Panc1 (cell line): ENCODE measurements around the gene HGD. TPM values are rescaled to one million over a fixed set of nuclear protein-coding genes. Genes with fewer than 3 reads are reported as not detected.

Experiments
- ATAC-seq: fragments of 200-7000 bp; cut with Tn5 transposase; 2 replicates; pipeline ENCODE4 v1.9.1; 2020; ENCODE audit warnings: mild to moderate bottlenecking, moderate library complexity
- Bru-seq: library from RNA; stranded (reverse); fragments of 400-500 nt; gene quantifications from one replicate; lab custom pipeline; 2021; lab: Mats Ljungman, UMichigan
- BruChase-seq, 2 experiments: library from RNA; stranded (reverse); fragments of 400-500 nt; gene quantifications; one replicate each; lab custom pipeline; 2021; lab: Mats Ljungman, UMichigan
- BruUV-seq: library from RNA; stranded (reverse); fragments of 400-500 nt; replicated peaks from 2 replicates; lab custom pipeline; 2021; lab: Mats Ljungman, UMichigan
- CTCF ChIA-PET: fragments of 300-600 bp; sonication (Branson Sonifier 250); formaldehyde crosslinking; loops from one replicate; lab custom pipeline; 2022; ENCODE audit warnings: antibody characterized with exemption; lab: Charles Lee
- POLR2A ChIA-PET: fragments of 300-600 bp; sonication (Branson Sonifier 250); formaldehyde crosslinking; loops from one replicate; lab custom pipeline; 2022; ENCODE audit warnings: antibody characterized with exemption; lab: Charles Lee
- DNase-seq: peaks from one replicate; pipeline ENCODE4 v3.0.0-alpha.2; 2010; ENCODE audit warnings: low read depth, low spot score
- H3K27ac ChIP-seq: 2 replicates; pipeline ENCODE4 v1.5.1; 2011; ENCODE audit warnings: mild to moderate bottlenecking, low read length, inconsistent platforms
- H3K27me3 ChIP-seq: fragments of 200-500 bp; sonication (Bioruptor generic); 2 replicates; pipeline ENCODE4 v1.6.0; 2014; ENCODE audit warnings: low read length, inconsistent platforms; ENCODE audit not compliant: control insufficient read depth, insufficient read depth
- H3K36me3 ChIP-seq: fragments of 200-500 bp; sonication (Bioruptor generic); 2 replicates; pipeline ENCODE4 v1.5.1; 2014; ENCODE audit warnings: inconsistent platforms, mild to moderate bottlenecking, low read length, moderate library complexity; ENCODE audit not compliant: control insufficient read depth, insufficient read depth
- H3K4me1 ChIP-seq: 2 replicates; pipeline ENCODE4 v1.5.1; 2011; ENCODE audit warnings: inconsistent platforms, mild to moderate bottlenecking, low read length, moderate library complexity; ENCODE audit not compliant: control insufficient read depth, insufficient read depth
- H3K4me3 ChIP-seq, 2 experiments: 2 replicates each; pipeline ENCODE4 v1.5.1; 2011 to 2012; ENCODE audit warnings: low read depth in 2 of 2, low read length in 2 of 2, mild to moderate bottlenecking in 2 of 2, inconsistent platforms in 1 of 2, moderate library complexity in 1 of 2
- H3K9me3 ChIP-seq: fragments of 200-500 bp; sonication (Bioruptor generic); 2 replicates; pipeline ENCODE4 v1.5.1; 2014; ENCODE audit warnings: low read depth, mild to moderate bottlenecking, inconsistent platforms, low read length, moderate library complexity; ENCODE audit not compliant: control insufficient read depth, insufficient read depth
- CTCF ChIP-seq: fragments of 450-650 bp; IDR thresholded peaks from 2 replicates; pipeline ENCODE4 v1.5.1; 2017; ENCODE audit warnings: mild to moderate bottlenecking
- POLR2AphosphoS5 ChIP-seq: IDR thresholded peaks from 2 replicates; pipeline ENCODE4 v1.6.1; 2012; ENCODE audit warnings: mild to moderate bottlenecking, low read depth, low read length, moderate library complexity
- REST ChIP-seq, 2 experiments: IDR thresholded peaks; 2 replicates each; pipeline ENCODE4 v1.6.1; 2011 to 2012; ENCODE audit warnings: low read depth in 2 of 2, control low read depth in 1 of 2, low read length in 1 of 2, mild to moderate bottlenecking in 1 of 2, moderate library complexity in 1 of 2; ENCODE audit not compliant: insufficient read depth in 1 of 2
- SIN3A ChIP-seq: IDR thresholded peaks from 2 replicates; pipeline ENCODE4 v1.6.1; 2012; ENCODE audit warnings: low read depth, mild to moderate bottlenecking, low read length, moderate library complexity, borderline replicate concordance; ENCODE audit not compliant: insufficient read depth
- TCF7L2 ChIP-seq: IDR thresholded peaks from 2 replicates; pipeline ENCODE4 v1.6.1; 2011; ENCODE audit warnings: mild to moderate bottlenecking, low read depth, low read length, inconsistent platforms
- in situ Hi-C: cut with HindIII; loops from 2 replicates; pipeline ENCODE4 v1.10.0; 2016; ENCODE audit warnings: low sequenced_read_pairs, low pct_unique_long_range_greater_than_20kb
- intact Hi-C: fragments of 100-400 bp; cut with micrococcal nuclease; formaldehyde crosslinking; loops from one replicate; pipeline ENCODE4 v1.10.0; 2022; ENCODE audit not compliant: unreplicated experiment
- long read RNA-seq: library from polyadenylated mRNA; unstranded; transcript quantifications from one replicate; pipeline ENCODE4 v2.0.0, GENCODE V29; 2021; ENCODE audit not compliant: unreplicated experiment
- polyA plus RNA-seq: library from polyadenylated mRNA; unstranded; fragments of >200 nt; gene quantifications from one replicate; pipeline ENCODE4 v1.2.1, GENCODE V29; 2012; ENCODE audit warnings: missing spikeins; ENCODE audit not compliant: insufficient read length
- total RNA-seq: library from RNA; stranded (reverse); gene quantifications from one replicate; pipeline ENCODE4 v1.2.1, GENCODE V29; 2021; ENCODE audit not compliant: unreplicated experiment

The HGD gene
- total RNA-seq (0.59 TPM), Bru-seq, nascent RNA (percentile 23 among the genes with signal in this experiment), BruChase-seq, experiment 1, labeled RNA remaining after a 2-hour chase (percentile 26 among the genes with signal in this experiment), BruChase-seq, experiment 2, labeled RNA remaining after a 6-hour chase (percentile 23 among the genes with signal in this experiment)
- polyA plus RNA-seq, result not detected
- long read RNA-seq, result 0 reads

GRCh38 chr3:120682095-120682681, at the start of gene HGD:
Gene HGD, minus strand, starts transcription at chr3:120682239. Its CDS starts 128 bp downstream, at chr3:120682111.
- TF ChIP-seq CTCF, result no peak
- no peak for TF ChIP-seq POLR2AphosphoS5
- no peak for TF ChIP-seq REST (IDR thresholded peaks at IDR 0.05; ENCODE audit: insufficient read depth in 1 of 2, low read depth in 2 of 2, low read length in 1 of 2)
- TF ChIP-seq SIN3A, result no peak
- TF ChIP-seq TCF7L2, result no peak
- Histone ChIP-seq H3K4me1 (no peaks in the 10 kb centered on the region), H3K27me3 (no peaks in the 10 kb centered on the region), H3K9me3 (peaks cover 7% of the 10 kb centered on the region; the same call in 1 of the 2 replicates), H3K27ac (no peak within 1 kb of the TSS), H3K4me3 (no peak within 1 kb of the TSS), H3K36me3 (no peaks in the 10 kb centered on the region)
- ChIA-PET CTCF (no interaction called here), POLR2A (no interaction called here)
- BruUV-seq, result no TSS peak
- DNase-seq, result no peak
- in situ Hi-C loops, result no loop called here
- no peak for ATAC-seq
- intact Hi-C loops, result no loop called here

GRCh38 chr3:120730576-120731542, 48.8 kb upstream of the HGD start:
- no TSS peak for BruUV-seq
- H3K27ac ChIP-seq, result no peak overlapping the region
- no peaks in the 10 kb centered on the region for H3K4me1 ChIP-seq
- no peak for DNase-seq
- H3K9me3 ChIP-seq, result no peaks in the 10 kb centered on the region
- no peak for ATAC-seq
- no peaks in the 10 kb centered on the region for H3K27me3 ChIP-seq
- intact Hi-C loops (no loop called here), in situ Hi-C loops (no loop called here)
- ChIA-PET CTCF (no interaction called here), POLR2A (no interaction called here)
- H3K36me3 ChIP-seq, result no peaks in the 10 kb centered on the region
- no peak for TF ChIP-seq REST (IDR thresholded peaks at IDR 0.05; ENCODE audit: insufficient read depth in 1 of 2, low read depth in 2 of 2, low read length in 1 of 2)
- TF ChIP-seq SIN3A, result no peak
- no peak for TF ChIP-seq POLR2AphosphoS5
- TF ChIP-seq TCF7L2, result no peak
- no peak for TF ChIP-seq CTCF
- no peak overlapping the region for H3K4me3 ChIP-seq
